Fibroblast of lung (primary cell): ENCODE results near the gene ABCC8.

ENCODE experiments used
- CTCF ChIP-seq, 2 donors: IDR thresholded peaks in 1 of 2; conservative IDR thresholded peaks in 1 of 2; 1 replicate in 1 of 2; 2 replicates in 1 of 2; pipeline ENCODE4 v1.5.1; 2011 to 2012; ENCODE audit warnings: low read length in 2 of 2, control low read depth in 1 of 2, inconsistent platforms in 1 of 2, low read depth in 1 of 2, mild to moderate bottlenecking in 1 of 2
- EZH2 ChIP-seq: IDR thresholded peaks from 2 replicates; pipeline ENCODE4 v1.5.1; 2012; ENCODE audit warnings: low read length, control low read depth, mild to moderate bottlenecking; ENCODE audit errors: missing control alignments

DNA sequence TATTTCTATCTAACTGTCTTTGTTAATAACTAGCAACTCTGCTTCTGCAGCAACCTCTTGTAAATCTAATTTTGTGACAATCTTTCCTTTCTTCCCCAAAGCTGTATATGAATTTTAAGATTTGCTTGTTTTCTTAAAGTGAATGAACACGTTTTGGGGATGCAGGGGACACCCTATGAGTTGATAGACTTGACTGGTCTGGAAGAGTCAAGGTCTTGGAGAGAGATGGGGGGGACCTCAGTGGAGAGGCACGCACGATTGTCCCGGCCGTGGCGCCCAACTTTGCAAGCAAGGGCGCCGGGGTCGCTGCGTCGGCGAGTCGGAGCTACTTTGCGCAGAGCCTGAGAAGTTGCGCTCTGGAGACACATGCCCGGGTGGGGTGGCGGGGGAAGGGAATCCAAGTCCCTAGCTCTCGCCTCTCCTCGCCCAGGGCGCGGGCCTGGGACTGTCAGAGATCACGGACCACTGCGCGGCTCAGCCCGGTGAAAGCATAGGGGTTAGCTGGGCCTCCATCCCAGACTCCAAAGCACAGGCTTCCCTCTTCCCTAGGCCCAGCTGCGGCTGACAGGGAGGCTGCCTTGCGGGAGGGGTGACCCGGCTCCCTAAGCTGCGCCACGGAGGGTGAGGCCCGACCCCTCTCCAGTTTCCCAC, 854 bp downstream of the ABCC8 start:
- TF ChIP-seq CTCF (conservative IDR thresholded peaks at IDR 0.05 in 1 of 2, IDR thresholded peaks at IDR 0.05 in 1 of 2; ENCODE audit: low read depth in 1 of 2, low read length in 2 of 2), result no peak
- no peak for TF ChIP-seq EZH2
